A549 treated with DMSO at 1 μM for 4 hours (cell line): ENCODE results near the gene CCT2. TPM values are rescaled to one million over a fixed set of nuclear protein-coding genes. Genes with fewer than 3 reads are reported as not detected.

ENCODE experiments used
- total RNA-seq: library from RNA; stranded (reverse); fragments of 200-300 nt; extraction: Qiagen RNA extraction; gene quantifications from 5 replicates; pipeline ENCODE4 v1.2.3, GENCODE V29; 2022; ENCODE audit warnings: low read depth

The CCT2 gene
- 298 to 357 TPM (median 328 TPM) in 5 replicates for total RNA-seq

GRCh38 chr12:69585189-69586062 is at the start of gene CCT2:
TSS of gene CCT2 (plus strand) at chr12:69585459. CDS start at chr12:69585522, 63 bp downstream.

GRCh38 chr12:69610729-69611128 is 25.5 kb downstream of the CCT2 start, which contains the start of gene LRRC10:
TSS of gene LRRC10 (minus strand) at chr12:69610907. CDS start at chr12:69610838, 69 bp downstream.

Other genes starting within 250 kb of the CCT2 start
- gene LYZ, start 237.1 kb upstream of the CCT2 start, total RNA-seq, result 0.26 to 1.7 TPM in 2 of 5 replicates, not detected in the others
- 29.3 to 62.1 TPM (median 38.1 TPM) in 5 replicates for gene YEATS4, start 225.7 kb upstream of the CCT2 start, total RNA-seq
- gene FRS2, start 115.1 kb upstream of the CCT2 start, total RNA-seq, result 9.7 to 14.6 TPM (median 13.3 TPM) in 5 replicates
- gene LRRC10, start 25.4 kb downstream of the CCT2 start, total RNA-seq, result not detected in 5 replicates
- gene BEST3, start 113.8 kb downstream of the CCT2 start, total RNA-seq, result 0.67 to 1.5 TPM (median 1.2 TPM) in 5 replicates
- 11.2 to 15.2 TPM (median 12.2 TPM) in 5 replicates for gene RAB3IP, start 153.4 kb downstream of the CCT2 start, total RNA-seq
- 0.02 to 0.05 TPM (median 0.02 TPM) in 3 of 5 replicates, not detected in the others for gene MYRFL, start 239.8 kb downstream of the CCT2 start, total RNA-seq